Endometrial microvascular endothelial cells (primary cell): ENCODE data around the gene PACSIN2. TPM values are rescaled to one million over a fixed set of nuclear protein-coding genes. Genes with fewer than 3 reads are reported as not detected.

Experiments used
- in situ Hi-C: cut with HindIII; loops from 2 replicates; pipeline ENCODE4 v1.10.0; 2017; ENCODE audit warnings: low sequenced_read_pairs, low pct_unique_long_range_greater_than_20kb; ENCODE audit errors: inconsistent ontology term
- total RNA-seq: library from RNA; depleted of rRNA; stranded (reverse); fragments of >200 nt; gene quantifications from one replicate; pipeline ENCODE4 v1.2.3, GENCODE V29; 2015; ENCODE audit errors: inconsistent ontology term

PACSIN2 gene
- total RNA-seq, 1 donor from 2014 or later, result 51.7 TPM

GRCh38 chr22:42994917-42995562 is 19.9 kb downstream of the PACSIN2 start:
- in situ Hi-C loops, result no loop called here

- in situ Hi-C loops, result no loop called here
Measured at GRCh38 chr22:42994276-42994916, 20.6 kb downstream of the PACSIN2 start.

- in situ Hi-C loops, result no loop called here
Measured at GRCh38 chr22:42993651-42994275, 21.2 kb downstream of the PACSIN2 start.

- in situ Hi-C loops, result no loop called here
Measured at GRCh38 chr22:42992886-42993479, 22.0 kb downstream of the PACSIN2 start.

- in situ Hi-C loops, result no loop called here
Measured at GRCh38 chr22:42992092-42992491, 22.9 kb downstream of the PACSIN2 start.

GRCh38 chr22:42991010-42991651 is 23.8 kb downstream of the PACSIN2 start:
- in situ Hi-C loops, result no loop called here

GRCh38 chr22:42990131-42990838 is 24.7 kb downstream of the PACSIN2 start:
- in situ Hi-C loops, result no loop called here

- in situ Hi-C loops, result no loop called here
Measured at GRCh38 chr22:42986115-42986514, 28.8 kb downstream of the PACSIN2 start.

- in situ Hi-C loops, result no loop called here
Measured at GRCh38 chr22:42985531-42985905, 29.4 kb downstream of the PACSIN2 start.

- in situ Hi-C loops, result no loop called here
Measured at GRCh38 chr22:42984814-42985530, 30.0 kb downstream of the PACSIN2 start.

GRCh38 chr22:42984397-42984796 is 30.6 kb downstream of the PACSIN2 start:
- in situ Hi-C loops, result no loop called here

- in situ Hi-C loops, result no loop called here
Measured at GRCh38 chr22:42983470-42983869, 31.5 kb downstream of the PACSIN2 start.

GRCh38 chr22:42979606-42980005 is 35.3 kb downstream of the PACSIN2 start:
- in situ Hi-C loops, result no loop called here

- in situ Hi-C loops, result no loop called here
Measured at GRCh38 chr22:42978453-42979103, 36.4 kb downstream of the PACSIN2 start.

GRCh38 chr22:42977569-42977968 is 37.4 kb downstream of the PACSIN2 start:
- in situ Hi-C loops, result no loop called here

- in situ Hi-C loops, result no loop called here
Measured at GRCh38 chr22:42976217-42976933, 38.6 kb downstream of the PACSIN2 start.

GRCh38 chr22:42974223-42974622 is 40.7 kb downstream of the PACSIN2 start:
- in situ Hi-C loops, result no loop called here
